Measurements from ENCODE around the gene HAAO. TPM values are rescaled to one million over a fixed set of nuclear protein-coding genes. Genes with fewer than 3 reads are reported as not detected.

The HAAO gene
- total and polyA plus RNA-seq, 2 of the 8 experiments (the other 6 are each of a cell fraction or from before 2014, with no cell fraction given) = 2.5 to 7.0 TPM

- Histone ChIP-seq H3K79me2 (ENCODE audit: control insufficient read depth in 1 of 2, insufficient read depth in 2 of 2, low read length in 2 of 2) (no peaks in the 10 kb centered on the region), H4K91ac (replicated peaks; ENCODE audit: insufficient read length, low read length) (no peak overlapping the region), H2BK120ac (replicated peaks; ENCODE audit: low read depth, low read length) (no peak overlapping the region), H3K14ac (ENCODE audit: insufficient read length) (no peak overlapping the region), H3K18ac (ENCODE audit: extremely low read depth, low read length) (no peak overlapping the region), H4K5ac (ENCODE audit: insufficient read length, low read depth, low read length) (no peak overlapping the region), H3K23ac (ENCODE audit: insufficient read length) (no peak overlapping the region), H2BK15ac (ENCODE audit: low read length) (no peak overlapping the region), H3K56ac (replicated peaks; ENCODE audit: insufficient read length, low read depth, low read length) (no peak overlapping the region), H3K9ac (replicated peaks in 1 of 4; ENCODE audit: extremely low read depth in 1 of 4, low read depth in 3 of 4, low read length in 3 of 4) (no peak overlapping the region), H3K9me3 (ENCODE audit: insufficient read depth in 2 of 2, low read depth in 1 of 2, low read length in 1 of 2) (0 out of 4 replicates have a peak, but pooled peaks cover 0 to 3% of the 10 kb centered on the region in 2 experiments), H3K4ac (replicated peaks; ENCODE audit: insufficient read length, low read depth, low read length) (no peak overlapping the region), H4K20me1 (replicated peaks in 1 of 2; ENCODE audit: control insufficient read depth in 1 of 2, insufficient read depth in 2 of 2, low read length in 2 of 2) (no peaks in the 10 kb centered on the region), H3K27ac (ENCODE audit: low read depth, low read length) (no peak overlapping the region), H3K79me1 (ENCODE audit: low read depth, low read length) (no peaks in the 10 kb centered on the region), H3K4me1 (replicated peaks in 1 of 4; ENCODE audit: control insufficient read depth in 3 of 4, insufficient read depth in 4 of 4, low read length in 3 of 4) (peaks cover 0 to 3% (median 0%) of the 10 kb centered on the region in 4 experiments; a peak in 4 of 7 replicates), H3K27me3 (replicated peaks in 1 of 4; ENCODE audit: control insufficient read depth in 3 of 4, extremely low read depth in 1 of 4, insufficient read depth in 3 of 4, low read length in 3 of 4) (no peaks in the 10 kb centered on the region), H3K4me3 (ENCODE audit: extremely low read depth in 1 of 4, insufficient read depth in 2 of 4, low read depth in 3 of 4, low read length in 4 of 4) (no peak overlapping the region), H2BK5ac (ENCODE audit: low read depth, low read length) (no peak overlapping the region), H2BK12ac (ENCODE audit: low read depth, low read length) (no peak overlapping the region), H2AK5ac (ENCODE audit: low read depth, low read length) (no peak overlapping the region), H2AFZ (ENCODE audit: low read length) (no peak overlapping the region), H3K4me2 (ENCODE audit: insufficient read depth in 1 of 2, low read depth in 2 of 2, low read length in 2 of 2) (no peak overlapping the region), H3K36me3 (ENCODE audit: control insufficient read depth in 2 of 4, insufficient read depth in 4 of 4, low read length in 3 of 4) (no peaks in the 10 kb centered on the region), H3K23me2 (ENCODE audit: low read depth, low read length) (peaks cover 4% of the 10 kb centered on the region; the same call in 1 of the 2 replicates), H4K8ac (ENCODE audit: extremely low read depth, insufficient read depth, low read length) (no peak overlapping the region), H2BK20ac (ENCODE audit: low read length) (no peak overlapping the region)
- peak in 1 of 2 experiments; percentile 38 for DNase-seq (ENCODE audit: low read depth in 1 of 2, low spot score in 2 of 2)
- POLR2A ChIA-PET (ENCODE audit: partially characterized antibody) = interaction anchor here (1.0 kb wide), 1 partner anchor 63 kb away, joined by 3 read pairs; no protein-coding TSS in a partner anchor
- 44% methylated on average over 1 of the region's 1 CpG; no CpG with 5 or more reads in 1 of the 2 experiments for WGBS, 2 experiments (ENCODE audit: extremely low coverage in 1 of 2, insufficient coverage in 1 of 2, insufficient read length in 1 of 2, insufficient replicate concordance in 2 of 2, low coverage in 1 of 2, low lambda C conversion rate in 2 of 2, missing lambda C conversion rate in 1 of 2)
- CTCF ChIA-PET (ENCODE audit: partially characterized antibody) = interaction anchor here (0.7 to 11.8 kb wide), 29 partner anchors 10 to 985 kb away, joined by 3 to 119 read pairs (median 3); no protein-coding TSS in a partner anchor
- no peak for FAIRE-seq
- TF ChIP-seq CTCF (IDR thresholded peaks at IDR 0.05; ENCODE audit: control extremely low read depth in 1 of 3, insufficient read depth in 1 of 3, low read depth in 1 of 3, low read length in 3 of 3) (peak in 2 of 3 experiments; percentile 55 to 62; a peak in 3 of 4 replicates), CHD2 (IDR thresholded peaks at IDR 0.05; ENCODE audit: low read length) (no peak)
These were observed 20.6 kb upstream of the HAAO start for GRCh38 chr2:42812899-42813479.

All from H1 (cell line).